Effector memory CD8-positive, alpha-beta T cell (primary cell): ENCODE measurements around the gene CREB1.

ENCODE experiments used
- ATAC-seq: fragments of 150-1000 bp; cut with Tn5 transposase; replicated peaks from 2 replicates; pipeline ENCODE4 v1.10.0; 2021; ENCODE audit warnings: mild to moderate bottlenecking, moderate library complexity
- DNase-seq, 3 experiments: peaks; one replicate each; pipeline ENCODE4 v3.0.0; 2021
- H3K27ac Mint-ChIP-seq, 2 donors: one replicate each; pipeline ENCODE4 v1.8.0; 2022; ENCODE audit warnings: mild to moderate bottlenecking in 2 of 2, mixed read lengths in 2 of 2, moderate library complexity in 2 of 2
- H3K27me3 Mint-ChIP-seq, 2 donors: one replicate each; pipeline ENCODE4 v1.8.0; 2022; ENCODE audit warnings: mixed read lengths in 2 of 2
- H3K36me3 Mint-ChIP-seq: one replicate; pipeline ENCODE4 v1.8.0; 2022; ENCODE audit warnings: mild to moderate bottlenecking, moderate library complexity, mixed read lengths; ENCODE audit not compliant: insufficient read depth
- H3K4me1 Mint-ChIP-seq, 2 donors: one replicate each; pipeline ENCODE4 v1.8.0; 2022; ENCODE audit warnings: low read depth in 2 of 2, mixed read lengths in 2 of 2
- H3K4me3 Mint-ChIP-seq, 2 donors: one replicate each; pipeline ENCODE4 v1.8.0; 2022; ENCODE audit warnings: mild to moderate bottlenecking in 2 of 2, mixed read lengths in 2 of 2, moderate library complexity in 2 of 2
- H3K9me3 Mint-ChIP-seq, 2 donors: one replicate each; pipeline ENCODE4 v1.8.0; 2022; ENCODE audit warnings: mixed read lengths in 2 of 2

CREB1 gene

GRCh38 chr2:207589143-207589542 is 59.4 kb downstream of the CREB1 start:
- Mint-ChIP-seq H3K27me3 (no peaks in the 10 kb centered on the region), H3K4me3 (no peak overlapping the region), H3K27ac (peak overlapping the region; percentile 51 to 85), H3K9me3 (no peaks in the 10 kb centered on the region), H3K36me3 (peaks cover 43% of the 10 kb centered on the region), H3K4me1 (peaks cover 24 to 33% of the 10 kb centered on the region in 2 donors)
- ATAC-seq (no peak), DNase-seq (no peak)

GRCh38 chr2:207593277-207593676 is 63.5 kb downstream of the CREB1 start:
- Mint-ChIP-seq H3K4me3 (no peak overlapping the region), H3K4me1 (peaks cover 12 to 22% of the 10 kb centered on the region in 2 donors), H3K9me3 (no peaks in the 10 kb centered on the region), H3K27me3 (no peaks in the 10 kb centered on the region), H3K36me3 (peaks cover 57% of the 10 kb centered on the region), H3K27ac (peak overlapping the region in 1 of 2 donors; percentile 53)
- ATAC-seq (no peak), DNase-seq (no peak)

- DNase-seq (no peak), ATAC-seq (no peak)
- H3K4me3 Mint-ChIP-seq, result no peak overlapping the region
- H3K27me3 Mint-ChIP-seq, result no peaks in the 10 kb centered on the region
- H3K27ac Mint-ChIP-seq, result peak overlapping the region; percentile 57 to 67
- H3K9me3 Mint-ChIP-seq, result no peaks in the 10 kb centered on the region
- peaks cover 10 to 12% of the 10 kb centered on the region in 2 donors for H3K4me1 Mint-ChIP-seq
- peaks cover 59% of the 10 kb centered on the region for H3K36me3 Mint-ChIP-seq
These were observed 64.5 kb downstream of the CREB1 start for GRCh38 chr2:207594264-207594663.

DNA sequence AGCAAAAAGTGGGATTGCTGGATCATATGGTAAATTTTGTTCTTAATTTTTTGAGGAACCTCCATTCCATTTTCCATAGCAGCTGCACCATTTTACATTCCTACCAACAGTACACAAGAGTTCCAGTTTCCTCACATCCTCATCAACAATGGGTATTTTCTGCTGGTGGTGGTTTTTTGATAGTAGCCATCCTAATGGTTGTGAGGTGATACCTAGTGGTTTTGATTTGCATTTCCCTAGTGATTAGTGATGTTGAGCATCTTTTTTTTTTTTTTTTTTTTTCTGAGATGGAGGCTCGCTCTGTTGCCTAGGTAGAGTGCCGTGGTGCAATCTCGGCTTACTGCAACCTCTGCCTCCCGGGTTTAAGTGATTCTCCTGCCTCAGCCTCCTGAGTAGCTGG is 65.0 kb downstream of the CREB1 start:
- peaks cover 59% of the 10 kb centered on the region for H3K36me3 Mint-ChIP-seq
- DNase-seq (no peak), ATAC-seq (no peak)
- no peak overlapping the region for H3K4me3 Mint-ChIP-seq
- H3K9me3 Mint-ChIP-seq, result no peaks in the 10 kb centered on the region
- H3K27ac Mint-ChIP-seq, result peak overlapping the region; percentile 57 to 67
- H3K27me3 Mint-ChIP-seq, result no peaks in the 10 kb centered on the region
- peaks cover 8 to 11% of the 10 kb centered on the region in 2 donors for H3K4me1 Mint-ChIP-seq

- Mint-ChIP-seq H3K4me1 (peaks cover 0 to 20% of the 10 kb centered on the region in 2 donors), H3K27me3 (no peaks in the 10 kb centered on the region), H3K27ac (peak overlapping the region in 1 of 2 donors; percentile 61), H3K9me3 (no peaks in the 10 kb centered on the region), H3K36me3 (peaks cover 39% of the 10 kb centered on the region), H3K4me3 (no peak overlapping the region)
- ATAC-seq (no peak), DNase-seq (no peak)
These were observed 69.9 kb downstream of the CREB1 start for GRCh38 chr2:207599636-207600035.

- no peak for ATAC-seq
- H3K36me3 Mint-ChIP-seq, result peaks cover 33% of the 10 kb centered on the region
- H3K27me3 Mint-ChIP-seq, result no peaks in the 10 kb centered on the region
- no peaks in the 10 kb centered on the region for H3K9me3 Mint-ChIP-seq
- peaks cover 0 to 26% of the 10 kb centered on the region in 2 donors for H3K4me1 Mint-ChIP-seq
- peak overlapping the region in 1 of 2 donors; percentile 61 for H3K27ac Mint-ChIP-seq
- DNase-seq, result no peak
- H3K4me3 Mint-ChIP-seq, result no peak overlapping the region
These were observed 70.5 kb downstream of the CREB1 start for GRCh38 chr2:207600231-207600630.

GRCh38 chr2:207601774-207602173 is 72.0 kb downstream of the CREB1 start:
- peaks cover 0 to 27% of the 10 kb centered on the region in 2 donors for H3K4me1 Mint-ChIP-seq
- H3K9me3 Mint-ChIP-seq, result no peaks in the 10 kb centered on the region
- peak overlapping the region in 1 of 2 donors; percentile 71 for H3K27ac Mint-ChIP-seq
- ATAC-seq (no peak), DNase-seq (no peak)
- peaks cover 17% of the 10 kb centered on the region for H3K36me3 Mint-ChIP-seq
- H3K27me3 Mint-ChIP-seq, result no peaks in the 10 kb centered on the region
- no peak overlapping the region for H3K4me3 Mint-ChIP-seq

DNA sequence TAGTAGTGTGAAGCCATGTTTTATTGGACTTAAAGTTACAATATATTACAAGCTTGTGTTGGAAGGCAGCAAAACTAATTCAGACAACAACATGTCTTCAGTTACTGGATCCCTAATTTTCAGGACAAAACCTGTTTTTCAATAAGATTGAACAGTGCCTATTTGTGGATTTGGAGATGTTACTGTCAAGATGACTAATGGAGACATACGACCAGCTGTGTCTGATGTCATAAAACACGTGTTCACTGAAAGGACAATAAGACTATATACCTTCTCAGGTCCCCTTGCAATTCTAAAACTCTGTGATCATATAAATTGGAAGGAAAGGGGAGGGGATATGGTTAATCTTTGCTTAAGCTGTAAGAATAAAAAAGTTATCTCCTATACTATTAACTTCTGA is 73.7 kb downstream of the CREB1 start:
- H3K27ac Mint-ChIP-seq, result peak overlapping the region; percentile 44 to 73
- H3K36me3 Mint-ChIP-seq, result peaks cover 3% of the 10 kb centered on the region

GRCh38 chr2:207606399-207606798 is 76.6 kb downstream of the CREB1 start:
- Mint-ChIP-seq H3K27ac (no peak overlapping the region), H3K27me3 (no peaks in the 10 kb centered on the region), H3K4me1 (peaks cover 0 to 24% of the 10 kb centered on the region in 2 donors), H3K9me3 (no peaks in the 10 kb centered on the region), H3K4me3 (no peak overlapping the region), H3K36me3 (no peaks in the 10 kb centered on the region)
- ATAC-seq (no peak), DNase-seq (no peak)

More for the DNA sequence above, 73.7 kb downstream of the CREB1 start:
- Mint-ChIP-seq H3K27me3 (no peaks in the 10 kb centered on the region), H3K4me1 (peaks cover 0 to 27% of the 10 kb centered on the region in 2 donors), H3K9me3 (no peaks in the 10 kb centered on the region), H3K4me3 (no peak overlapping the region)
- ATAC-seq (no peak), DNase-seq (no peak)

- Mint-ChIP-seq H3K27ac (peak overlapping the region in 1 of 2 donors; percentile 20), H3K9me3 (no peaks in the 10 kb centered on the region), H3K27me3 (no peaks in the 10 kb centered on the region), H3K36me3 (no peaks in the 10 kb centered on the region), H3K4me3 (no peak overlapping the region), H3K4me1 (peaks cover 0 to 22% of the 10 kb centered on the region in 2 donors)
- DNase-seq (no peak), ATAC-seq (no peak)
These were observed 77.1 kb downstream of the CREB1 start for GRCh38 chr2:207606829-207607228.

DNA sequence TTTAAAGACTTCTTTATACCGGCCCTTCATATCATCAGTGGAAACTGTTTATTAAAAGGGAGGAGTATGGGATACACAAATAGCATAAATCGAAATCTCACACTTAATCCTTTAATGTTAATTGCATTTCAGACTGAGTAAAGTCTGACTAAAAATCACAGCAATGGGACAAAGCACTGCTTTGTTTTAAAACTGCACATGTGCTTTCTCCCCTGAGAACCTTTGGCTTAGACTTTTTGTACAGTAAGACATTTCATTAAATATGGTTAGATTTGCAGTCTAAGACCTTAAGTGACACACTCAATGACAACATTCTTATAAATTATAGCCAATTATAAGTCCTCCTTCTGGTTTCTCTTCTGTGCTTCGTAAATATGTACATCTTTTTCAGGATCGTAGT is 83.0 kb downstream of the CREB1 start:
- Mint-ChIP-seq H3K36me3 (peaks cover 11% of the 10 kb centered on the region), H3K4me1 (peaks cover 0 to 10% of the 10 kb centered on the region in 2 donors), H3K27ac (no peak overlapping the region), H3K9me3 (no peaks in the 10 kb centered on the region), H3K4me3 (no peak overlapping the region), H3K27me3 (no peaks in the 10 kb centered on the region)
- ATAC-seq, result no peak
- no peak for DNase-seq

DNA sequence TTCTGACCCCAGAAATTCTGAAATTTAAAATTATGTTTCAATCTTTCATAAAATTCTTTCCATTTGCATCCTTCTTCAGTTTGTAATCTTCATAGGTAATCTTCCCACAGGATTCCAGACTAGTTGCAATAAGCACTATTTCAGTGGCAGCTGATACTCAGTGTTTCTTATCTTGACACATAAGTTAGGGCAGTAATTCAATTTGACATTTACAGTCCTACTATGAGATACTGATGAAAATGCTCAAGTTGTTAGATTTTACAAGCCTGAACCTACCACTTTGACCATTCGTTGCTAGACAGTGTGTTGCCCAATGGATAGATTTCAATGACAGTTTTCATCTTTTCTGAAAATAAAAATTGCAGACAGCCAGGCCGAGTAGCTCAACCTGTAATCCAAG is 85.1 kb downstream of the CREB1 start:
- Mint-ChIP-seq H3K36me3 (peaks cover 19% of the 10 kb centered on the region), H3K27ac (peak overlapping the region in 1 of 2 donors; percentile 41), H3K4me1 (peaks cover 1 to 6% of the 10 kb centered on the region in 2 donors), H3K4me3 (no peak overlapping the region), H3K27me3 (no peaks in the 10 kb centered on the region), H3K9me3 (no peaks in the 10 kb centered on the region)
- ATAC-seq, result no peak
- DNase-seq, result no peak

- Mint-ChIP-seq H3K4me1 (peaks cover 3 to 6% of the 10 kb centered on the region in 2 donors), H3K27me3 (no peaks in the 10 kb centered on the region), H3K9me3 (no peaks in the 10 kb centered on the region), H3K4me3 (no peak overlapping the region), H3K36me3 (peaks cover 19% of the 10 kb centered on the region), H3K27ac (no peak overlapping the region)
- ATAC-seq, result no peak
- no peak for DNase-seq
These were observed 86.4 kb downstream of the CREB1 start for GRCh38 chr2:207616185-207616584.

GRCh38 chr2:207617011-207617671 is 87.4 kb downstream of the CREB1 start:
- peak overlapping the region; percentile 9 to 19 for H3K27ac Mint-ChIP-seq
- peaks cover 8 to 10% of the 10 kb centered on the region in 2 donors for H3K4me1 Mint-ChIP-seq
- H3K36me3 Mint-ChIP-seq, result peaks cover 25% of the 10 kb centered on the region
- no peaks in the 10 kb centered on the region for H3K9me3 Mint-ChIP-seq
- ATAC-seq (no peak), DNase-seq (no peak)
- H3K4me3 Mint-ChIP-seq, result no peak overlapping the region
- no peaks in the 10 kb centered on the region for H3K27me3 Mint-ChIP-seq
